SK-N-DZ (cell line): ENCODE results near the gene C14orf180.

Source experiments
- DNase-seq: peaks from one replicate; pipeline ENCODE4 v3.0.0-alpha.2; 2015; ENCODE audit warnings: low spot score

The C14orf180 gene

GRCh38 chr14:104592785-104593184 is 13.2 kb downstream of the C14orf180 start:
- DNase-seq = no peak

DNA sequence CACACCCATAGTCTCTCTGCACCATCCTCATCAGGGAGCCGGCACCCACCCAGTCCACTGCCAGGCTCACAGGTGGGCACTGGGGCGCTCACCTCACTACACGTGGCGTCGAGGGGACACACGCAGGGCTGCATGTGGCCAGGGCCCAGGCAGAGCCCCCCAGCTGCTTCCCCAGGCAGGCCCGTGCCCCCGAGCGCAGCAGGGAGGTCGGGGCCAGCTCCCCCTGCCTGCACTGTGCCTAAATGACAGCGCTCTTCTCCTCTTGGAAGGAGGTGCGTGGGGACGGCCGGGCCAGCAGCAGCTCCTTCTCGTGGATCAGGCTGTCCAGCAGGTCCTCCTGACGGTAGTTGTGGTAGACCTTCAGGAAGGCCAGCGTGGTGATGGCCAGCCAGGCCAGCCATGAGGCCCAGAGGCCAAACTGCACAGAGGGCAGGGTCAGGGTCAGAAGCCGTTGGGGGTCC is 13.7 kb downstream of the C14orf180 start:
- no peak for DNase-seq

- DNase-seq = no peak
These were observed 14.2 kb downstream of the C14orf180 start for GRCh38 chr14:104593710-104594136.

GRCh38 chr14:104594310-104595046 is 14.9 kb downstream of the C14orf180 start:
- DNase-seq = no peak

- no peak for DNase-seq
These were observed 15.6 kb downstream of the C14orf180 start for GRCh38 chr14:104595116-104595675.

DNA sequence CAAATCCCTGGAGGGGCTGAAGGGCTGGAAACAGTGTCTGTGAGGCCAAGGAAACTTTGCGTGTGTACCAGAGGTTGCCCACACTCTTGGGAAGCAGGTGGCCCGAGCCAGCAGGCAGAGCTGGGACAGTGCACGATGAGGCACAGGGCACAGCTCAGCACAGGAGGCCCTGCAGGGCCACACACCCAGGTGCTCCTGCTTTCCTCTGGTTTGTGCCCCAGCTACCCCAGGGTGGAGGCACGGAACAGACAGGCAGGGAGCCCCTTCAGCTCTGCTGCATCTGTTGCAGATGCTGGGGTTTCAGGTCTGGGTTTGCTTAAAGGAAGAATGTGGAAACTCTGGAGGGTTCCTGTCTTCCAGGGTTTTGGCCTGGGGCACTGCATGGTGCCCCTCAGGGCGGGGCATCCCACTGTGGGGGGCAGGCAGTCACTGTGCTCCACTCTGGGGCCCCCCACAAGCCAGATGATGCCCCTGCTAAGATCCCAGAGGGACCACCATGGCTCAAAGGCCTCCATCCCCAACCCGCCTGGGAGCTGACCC is 16.4 kb downstream of the C14orf180 start:
- no peak for DNase-seq

DNA sequence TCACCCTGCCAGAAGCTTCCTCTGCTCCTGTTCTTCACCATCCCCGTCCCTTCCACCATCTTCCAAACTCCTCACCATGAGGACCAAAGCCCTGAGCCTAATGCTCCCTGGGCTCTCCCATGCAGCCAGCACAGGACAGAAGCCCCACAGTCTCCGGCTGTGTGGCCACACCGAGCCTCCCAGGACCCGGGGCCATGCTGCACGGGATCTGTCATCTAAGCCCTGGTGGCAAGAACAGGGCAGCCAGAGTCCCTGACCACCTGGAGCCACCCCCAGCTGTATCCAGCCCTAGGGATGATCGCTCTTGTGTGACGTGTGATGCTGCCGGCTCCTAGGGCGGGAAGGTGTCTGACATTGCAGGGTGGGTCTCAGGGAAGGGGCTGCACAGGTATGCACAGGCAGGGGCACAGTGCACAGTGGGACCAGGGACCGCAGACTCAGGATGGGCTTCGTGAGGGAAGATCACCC is 16.9 kb downstream of the C14orf180 start:
- DNase-seq = no peak

DNA sequence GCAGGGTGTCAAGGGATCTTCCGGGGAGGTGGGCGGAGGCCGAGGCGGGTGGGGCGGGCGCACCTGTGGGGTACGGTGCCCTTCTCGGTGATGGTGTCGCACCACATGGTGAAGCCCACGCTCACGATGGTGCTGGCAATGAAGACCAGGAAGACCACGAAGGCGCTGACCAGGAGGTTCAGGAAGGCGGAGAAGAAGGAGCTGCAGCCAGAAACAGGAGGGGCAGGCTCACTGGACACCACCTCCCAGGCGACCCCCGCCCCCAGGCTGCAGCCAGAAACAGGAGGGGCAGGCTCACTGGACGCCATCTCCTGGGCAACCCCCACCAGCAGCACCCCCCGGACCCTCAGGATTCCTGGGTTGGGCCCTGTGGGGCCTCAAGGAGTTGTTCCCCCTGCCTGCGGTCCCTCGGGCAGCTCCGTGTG is 17.4 kb downstream of the C14orf180 start:
- DNase-seq = no peak

DNA sequence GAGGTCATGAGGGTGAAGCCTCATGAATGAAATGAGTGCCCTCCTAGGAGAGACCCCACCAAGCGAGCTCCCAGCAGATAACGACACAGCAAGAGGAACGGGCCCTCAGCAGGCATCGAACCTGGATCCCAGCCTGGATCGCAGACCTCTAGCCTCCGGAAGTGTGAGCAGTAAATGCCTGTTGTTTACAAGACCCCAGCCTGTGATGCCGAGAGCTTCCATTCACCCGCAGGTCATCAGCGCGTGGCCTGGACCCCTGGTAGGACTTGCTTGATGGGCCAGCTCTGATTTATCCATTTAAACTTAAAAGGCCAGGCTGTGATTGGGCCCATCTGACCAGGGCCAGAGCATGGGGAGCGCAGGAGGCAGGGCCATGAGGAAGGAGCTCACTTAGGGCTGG is 18.0 kb downstream of the C14orf180 start:
- no peak for DNase-seq

DNA sequence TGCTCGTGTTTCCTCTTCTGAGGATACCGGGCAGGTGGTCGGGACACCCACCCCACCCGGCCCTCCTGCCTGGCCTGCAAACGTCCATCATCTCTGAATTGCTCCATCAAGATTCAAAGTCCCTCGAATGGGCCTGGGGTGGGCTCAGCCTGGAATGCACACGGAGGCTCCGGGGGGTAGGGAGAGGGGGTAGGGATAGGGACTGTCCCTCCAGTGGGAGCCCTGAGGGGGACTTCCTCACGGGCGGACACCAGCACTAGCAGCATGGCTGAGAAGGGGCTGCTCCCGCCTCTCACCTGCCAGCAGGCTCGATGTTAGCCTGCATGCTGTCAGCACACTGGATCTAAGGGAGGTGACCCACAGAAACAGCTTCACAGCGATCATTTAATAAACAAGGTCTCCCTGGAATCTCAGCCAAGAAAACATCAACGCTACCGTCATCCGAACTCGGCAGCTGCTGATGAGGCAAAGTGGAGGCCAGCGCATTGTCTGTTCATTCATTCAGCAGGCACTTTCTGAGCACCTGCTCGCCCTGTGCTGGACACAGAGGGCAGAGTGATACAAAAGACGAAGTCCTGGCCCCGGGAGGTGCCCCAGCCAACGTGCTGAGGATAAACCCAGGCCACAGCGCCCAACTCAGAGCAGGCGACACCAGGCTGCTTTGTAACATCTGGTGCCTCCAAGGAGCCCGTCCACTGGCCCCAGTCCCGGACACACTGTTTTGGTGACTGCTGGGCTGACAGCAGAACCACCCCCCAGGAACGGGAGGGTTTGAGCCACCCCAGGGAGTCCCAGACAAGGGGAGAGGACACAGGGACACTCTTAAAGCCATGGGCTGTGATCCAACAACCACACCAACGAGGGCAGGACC is 18.7 kb downstream of the C14orf180 start:
- DNase-seq = no peak

GRCh38 chr14:104598910-104599273 is 19.3 kb downstream of the C14orf180 start:
- no peak for DNase-seq

DNA sequence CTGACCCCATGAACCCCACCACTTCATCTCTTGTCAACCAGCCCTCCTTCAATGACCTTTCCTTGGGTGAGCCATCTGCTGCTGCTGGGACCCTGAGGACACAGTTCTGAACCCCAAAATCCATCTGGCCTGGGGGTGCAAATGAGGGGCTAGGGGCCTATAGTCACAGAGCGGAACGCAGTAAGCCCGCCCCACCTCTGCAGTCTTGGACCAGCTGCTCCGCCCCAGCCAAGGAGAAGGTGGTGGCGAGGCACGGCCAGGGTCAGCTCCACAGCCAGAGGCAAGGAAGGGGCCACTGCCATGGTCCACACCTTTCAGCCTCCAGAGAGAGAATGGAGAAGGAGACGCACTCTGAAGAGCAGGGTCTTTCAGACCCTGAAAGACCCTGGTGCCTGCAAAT is 19.9 kb downstream of the C14orf180 start:
- DNase-seq = no peak

DNA sequence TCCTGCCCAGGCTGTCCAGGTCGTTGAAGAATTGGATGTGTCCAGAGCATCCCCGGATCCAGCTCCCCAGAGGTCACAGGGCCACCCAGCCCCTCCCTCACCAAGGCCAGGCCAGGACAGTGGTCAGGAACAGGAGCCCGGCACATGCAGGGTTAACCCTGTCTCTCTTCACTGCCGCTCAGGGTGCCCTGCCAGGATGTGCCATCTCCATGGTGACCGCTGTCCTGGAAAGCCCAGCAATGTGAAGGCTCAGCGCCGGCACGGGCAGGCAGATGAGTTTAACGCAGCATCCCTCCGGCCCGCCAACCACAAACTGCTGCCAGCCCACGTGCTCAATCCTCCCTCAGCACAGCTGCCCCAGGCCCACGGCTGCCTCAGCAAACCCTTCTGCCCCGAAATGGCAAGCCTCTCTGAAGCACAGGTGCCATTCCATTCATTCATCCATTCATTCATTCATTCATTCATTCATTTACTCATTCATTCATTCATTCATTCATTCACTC is 20.6 kb downstream of the C14orf180 start:
- no peak for DNase-seq

GRCh38 chr14:104600805-104601204 is 21.2 kb downstream of the C14orf180 start:
- no peak for DNase-seq

DNA sequence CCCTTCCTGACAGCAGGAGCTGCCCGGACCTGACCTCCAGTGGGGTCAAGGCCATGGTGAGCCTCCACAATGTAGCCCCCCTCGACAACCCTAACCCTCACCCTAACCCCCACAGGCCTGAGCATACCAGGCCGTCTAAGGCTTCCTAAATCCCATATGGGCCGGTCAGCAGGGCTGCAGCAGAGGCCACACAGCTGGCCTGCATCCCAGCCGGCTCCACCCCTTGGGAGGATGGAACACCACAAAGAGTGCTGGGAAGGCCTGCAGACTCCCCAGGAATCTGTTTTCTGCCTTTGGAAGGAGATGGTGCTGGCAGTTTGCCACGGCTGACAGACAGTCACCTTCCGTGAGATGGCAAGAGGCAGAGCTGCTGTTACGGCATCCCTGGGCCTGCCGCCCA is 22.2 kb downstream of the C14orf180 start:
- DNase-seq = no peak

DNA sequence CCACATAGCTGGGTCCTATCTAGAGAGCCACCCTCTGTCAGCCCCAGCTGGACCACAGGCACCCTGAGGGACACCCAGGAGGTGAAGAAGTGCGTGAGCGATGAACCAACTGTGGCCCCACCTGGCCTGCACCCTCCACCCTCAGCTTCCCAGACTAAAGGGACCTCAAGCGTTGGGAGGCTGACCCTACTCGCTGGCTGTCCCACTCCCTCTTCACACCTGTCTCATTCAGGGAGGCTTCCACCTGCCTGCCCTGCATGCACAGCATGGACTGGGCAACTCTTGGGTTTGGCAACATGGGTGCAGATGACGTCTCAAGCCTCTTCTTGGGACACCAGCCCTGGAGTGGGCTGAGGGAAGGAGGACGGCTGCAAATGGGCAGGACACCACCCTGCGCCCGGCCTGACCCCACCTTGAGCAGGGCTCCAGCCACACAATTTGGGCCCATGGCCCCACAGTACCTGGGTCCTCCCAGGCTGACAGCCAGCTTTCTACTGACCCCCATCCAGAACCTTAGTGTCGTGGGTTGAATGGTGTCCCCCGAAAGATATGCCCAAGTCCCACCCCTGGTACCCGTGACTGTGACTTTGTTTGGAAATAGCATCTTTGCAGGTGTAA is 22.9 kb downstream of the C14orf180 start:
- no peak for DNase-seq

- DNase-seq = no peak
These were observed 23.4 kb downstream of the C14orf180 start for GRCh38 chr14:104602933-104603325.

- DNase-seq = no peak
These were observed 24.3 kb downstream of the C14orf180 start for GRCh38 chr14:104603711-104604401.

DNA sequence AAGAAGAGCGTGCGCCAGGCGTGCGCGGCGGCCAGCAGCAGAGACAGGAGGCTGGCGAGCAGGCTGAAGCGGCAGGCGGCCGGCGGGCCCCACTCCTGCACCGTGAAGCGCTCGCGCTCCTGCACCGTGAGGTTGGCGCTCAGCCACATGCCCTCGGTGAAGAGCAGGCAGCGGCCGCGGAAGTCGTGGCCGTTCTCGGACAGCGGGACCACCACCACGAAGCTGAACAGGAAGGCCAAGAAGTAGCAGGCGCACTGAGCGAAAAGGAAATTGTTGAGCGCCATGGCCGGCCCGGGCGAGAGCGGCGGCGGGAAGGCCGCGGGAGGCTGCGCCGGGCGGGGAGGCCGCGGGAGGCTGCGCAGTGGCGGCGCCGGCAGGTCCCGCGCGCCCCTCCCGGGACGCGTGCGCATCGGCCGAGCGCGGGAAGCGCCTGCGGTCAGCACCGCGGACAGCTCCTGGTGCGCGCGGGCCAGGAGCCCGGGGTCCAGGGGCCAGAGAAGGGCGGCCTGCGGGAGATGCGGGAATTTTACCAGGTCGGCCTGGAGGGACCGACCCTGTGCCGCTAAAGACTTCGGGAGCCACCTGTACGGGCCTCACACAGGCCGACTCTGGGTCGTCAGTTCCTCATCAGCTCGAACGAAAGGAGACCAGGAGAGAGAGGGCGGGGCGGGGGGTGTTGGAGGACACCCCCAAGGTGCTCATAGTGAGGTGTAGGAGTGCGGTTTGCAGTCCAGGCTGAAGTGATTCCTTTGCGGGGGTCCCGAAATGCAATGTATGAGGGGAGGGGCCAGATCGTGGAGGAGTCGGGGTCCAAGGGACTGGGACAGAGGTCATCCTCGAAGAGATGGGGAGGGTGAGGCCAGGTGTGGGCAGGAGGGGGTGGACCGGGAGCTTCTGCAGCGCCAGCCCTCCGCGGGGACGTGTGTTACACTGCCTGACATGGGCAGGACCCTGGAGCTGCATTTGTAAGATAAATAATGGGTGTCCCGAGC is 25.2 kb downstream of the C14orf180 start, which contains the start of gene TMEM179:
TMEM179 (minus strand) TSS at position 315 of the 992 bp plus-strand sequence; CDS start at position 284, 31 bp downstream.
- no peak for DNase-seq
